HG03378 (cell line): Measurements from ENCODE around the gene NXPH4.

ENCODE experiments used
- ATAC-seq: cut with Tn5 transposase; IDR thresholded peaks from one replicate; pipeline ENCODE4 v1.9.1; 2021; ENCODE audit warnings: mild to moderate bottlenecking, moderate library complexity; ENCODE audit not compliant: unreplicated experiment

NXPH4 gene

DNA sequence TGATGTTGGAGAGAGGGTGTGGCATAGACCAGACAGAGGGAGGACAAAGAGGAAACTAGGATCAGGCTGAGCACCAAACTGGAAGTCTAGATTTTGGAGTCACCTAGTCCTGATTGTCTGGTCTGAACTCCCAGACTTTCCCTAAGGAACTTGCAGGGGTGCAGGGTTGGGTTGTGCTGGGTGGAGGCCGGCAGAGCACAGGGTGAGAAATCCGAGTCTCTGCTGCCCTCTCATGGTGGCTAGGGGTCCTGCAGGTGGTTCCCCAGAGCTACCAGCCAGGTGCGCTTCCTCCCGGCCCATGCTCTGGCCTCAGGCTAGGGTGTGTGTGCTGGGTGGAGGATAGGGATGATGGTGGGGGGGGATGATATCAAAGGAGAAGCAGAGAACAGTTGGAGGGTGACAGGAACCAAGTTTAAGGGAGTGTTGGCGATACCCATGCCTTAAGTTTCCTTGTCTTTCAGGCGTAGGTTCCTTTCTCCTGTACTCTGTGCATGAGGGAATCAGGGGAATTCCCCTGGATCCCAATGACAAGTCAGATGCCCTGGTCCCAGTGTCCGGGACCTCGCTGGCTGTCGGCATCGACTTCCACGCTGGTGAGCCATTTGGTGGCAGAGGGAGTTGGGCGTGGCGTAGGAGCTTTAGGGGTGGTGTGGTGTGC is 33.5 kb upstream of the NXPH4 start:
- no peak for ATAC-seq

DNA sequence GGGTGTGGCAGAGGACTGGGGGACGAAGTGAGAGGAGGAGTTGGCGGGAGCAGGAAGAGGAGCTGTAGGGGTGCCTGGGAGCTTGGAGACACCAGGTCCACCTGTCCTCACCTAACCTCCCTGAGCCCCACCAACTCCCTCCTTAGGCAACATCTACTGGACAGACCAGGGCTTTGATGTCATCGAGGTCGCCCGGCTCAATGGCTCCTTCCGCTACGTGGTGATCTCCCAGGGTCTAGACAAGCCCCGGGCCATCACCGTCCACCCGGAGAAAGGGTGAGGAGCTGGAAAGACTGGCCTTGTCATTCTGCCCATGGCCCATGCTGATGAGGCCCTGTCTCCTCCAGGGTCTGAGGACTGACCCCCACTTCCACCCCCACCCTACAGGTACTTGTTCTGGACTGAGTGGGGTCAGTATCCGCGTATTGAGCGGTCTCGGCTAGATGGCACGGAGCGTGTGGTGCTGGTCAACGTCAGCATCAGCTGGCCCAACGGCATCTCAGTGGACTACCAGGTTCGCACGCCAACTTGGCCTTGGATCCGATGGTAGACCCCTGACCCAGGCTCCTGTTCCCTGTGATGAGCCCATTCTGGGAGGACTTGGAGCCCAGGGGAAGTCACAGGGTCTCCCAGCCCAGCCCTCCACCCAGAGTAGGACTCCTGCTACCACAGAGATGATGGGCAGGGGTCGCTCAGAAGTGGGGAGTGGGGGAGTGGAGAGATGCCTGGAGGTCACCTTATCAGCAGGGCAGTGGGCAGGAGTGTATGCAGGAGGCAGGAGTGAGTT is 32.5 kb upstream of the NXPH4 start:
- ATAC-seq: no peak

DNA sequence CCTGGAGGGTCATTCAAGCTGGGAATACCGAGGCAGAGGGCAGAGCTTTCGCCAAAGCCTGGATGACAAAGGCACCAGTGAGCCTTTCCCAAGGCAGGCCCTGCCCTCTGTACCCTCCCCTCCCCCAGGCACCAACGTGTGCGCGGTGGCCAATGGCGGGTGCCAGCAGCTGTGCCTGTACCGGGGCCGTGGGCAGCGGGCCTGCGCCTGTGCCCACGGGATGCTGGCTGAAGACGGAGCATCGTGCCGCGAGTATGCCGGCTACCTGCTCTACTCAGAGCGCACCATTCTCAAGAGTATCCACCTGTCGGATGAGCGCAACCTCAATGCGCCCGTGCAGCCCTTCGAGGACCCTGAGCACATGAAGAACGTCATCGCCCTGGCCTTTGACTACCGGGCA is 31.2 kb upstream of the NXPH4 start:
- ATAC-seq: no peak

DNA sequence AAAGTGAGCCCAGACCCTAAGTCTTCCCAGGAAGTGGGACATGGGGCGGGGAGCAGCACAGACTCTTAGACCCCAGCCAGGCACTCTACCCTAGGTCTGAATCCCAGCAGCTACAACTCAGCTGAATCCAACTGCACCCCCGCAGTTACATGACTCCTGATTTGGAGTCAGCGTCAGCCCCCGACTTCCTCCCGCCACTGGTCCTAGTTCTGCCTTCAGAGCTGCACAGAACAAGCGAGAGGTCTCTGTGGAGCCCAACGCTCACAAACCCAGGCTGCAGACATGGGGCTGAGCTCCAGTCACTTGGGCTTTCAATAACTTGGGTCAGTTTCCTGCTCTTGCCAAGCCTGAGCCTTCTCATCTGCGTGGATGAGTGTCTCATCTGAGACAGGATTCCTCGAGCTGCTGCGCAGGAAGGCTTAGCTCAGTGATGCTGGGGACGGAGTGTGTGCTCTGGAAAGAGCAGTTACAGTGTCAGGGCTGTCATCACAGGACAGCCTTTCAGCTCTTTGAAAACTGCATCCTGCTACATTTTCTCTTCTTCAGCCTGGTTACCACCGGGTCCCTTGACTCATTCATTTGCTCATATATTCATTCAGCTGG is 30.6 kb upstream of the NXPH4 start:
- no peak for ATAC-seq

DNA sequence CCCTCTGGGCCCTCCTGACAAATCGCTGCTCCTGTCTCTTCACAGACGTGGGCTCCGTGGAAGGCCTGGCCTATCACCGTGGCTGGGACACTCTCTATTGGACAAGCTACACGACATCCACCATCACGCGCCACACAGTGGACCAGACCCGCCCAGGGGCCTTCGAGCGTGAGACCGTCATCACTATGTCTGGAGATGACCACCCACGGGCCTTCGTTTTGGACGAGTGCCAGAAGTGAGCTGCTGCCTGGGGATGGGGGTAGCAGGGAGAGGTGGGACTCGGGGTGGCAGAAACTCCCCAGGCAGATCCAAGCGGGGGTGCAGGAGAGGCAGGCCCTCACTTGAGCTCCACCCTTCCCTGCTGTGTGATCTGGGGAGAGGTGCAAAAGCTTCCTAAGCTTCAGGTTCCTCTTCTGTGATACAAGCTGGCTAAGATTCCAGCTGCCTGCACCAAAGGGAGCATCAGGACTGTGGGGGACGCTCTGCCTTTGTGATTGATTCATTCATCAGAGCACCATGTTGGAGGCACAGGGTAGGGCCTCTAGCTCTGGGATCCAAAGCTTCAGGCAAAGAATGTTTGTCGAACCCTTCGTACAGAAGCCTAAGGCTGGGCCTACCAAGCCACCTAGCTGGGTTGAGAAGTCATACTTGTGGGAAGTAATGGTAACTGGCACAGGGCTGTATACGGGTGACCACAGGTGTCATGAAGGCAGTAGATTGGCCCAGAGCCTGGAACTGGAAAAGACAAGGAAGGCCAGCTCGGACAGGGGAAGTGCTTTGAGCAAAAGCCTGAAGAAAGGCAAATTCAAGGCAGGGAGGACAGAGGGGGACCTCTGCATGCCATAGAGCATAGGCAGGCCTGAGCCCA is 29.1 kb upstream of the NXPH4 start:
- no peak for ATAC-seq

GRCh38 chr12:57188090-57188425 is 28.5 kb upstream of the NXPH4 start:
- no peak for ATAC-seq

GRCh38 chr12:57190037-57190436 is 26.6 kb upstream of the NXPH4 start:
- no peak for ATAC-seq

GRCh38 chr12:57190821-57191220 is 25.8 kb upstream of the NXPH4 start:
- no peak for ATAC-seq

DNA sequence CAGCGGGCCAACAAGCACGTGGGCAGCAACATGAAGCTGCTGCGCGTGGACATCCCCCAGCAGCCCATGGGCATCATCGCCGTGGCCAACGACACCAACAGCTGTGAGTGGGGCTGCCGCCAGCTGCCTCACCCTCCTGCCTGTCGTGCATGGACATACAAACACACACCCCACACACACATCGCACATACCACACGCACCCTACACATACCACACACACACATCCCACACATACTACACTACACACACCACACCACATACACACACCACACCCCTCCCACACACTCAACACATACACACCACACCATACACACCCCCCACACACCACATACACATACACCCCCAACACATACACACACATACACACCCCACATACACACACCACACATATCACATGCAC is 25.2 kb upstream of the NXPH4 start:
- no peak for ATAC-seq

DNA sequence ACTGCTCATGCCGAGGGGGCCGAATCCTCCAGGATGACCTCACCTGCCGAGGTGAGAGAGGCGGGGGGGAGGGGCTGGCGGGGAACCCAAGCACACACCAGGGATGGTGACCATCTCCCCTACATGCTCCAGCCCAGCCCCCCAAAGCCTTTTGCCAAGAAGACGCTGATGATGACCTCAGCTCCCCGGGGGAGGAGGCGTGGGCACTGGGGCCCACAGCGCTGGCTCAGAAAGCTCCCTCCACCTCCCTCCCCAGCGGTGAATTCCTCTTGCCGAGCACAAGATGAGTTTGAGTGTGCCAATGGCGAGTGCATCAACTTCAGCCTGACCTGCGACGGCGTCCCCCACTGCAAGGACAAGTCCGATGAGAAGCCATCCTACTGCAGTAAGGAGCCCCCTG is 23.7 kb upstream of the NXPH4 start:
- ATAC-seq: no peak

DNA sequence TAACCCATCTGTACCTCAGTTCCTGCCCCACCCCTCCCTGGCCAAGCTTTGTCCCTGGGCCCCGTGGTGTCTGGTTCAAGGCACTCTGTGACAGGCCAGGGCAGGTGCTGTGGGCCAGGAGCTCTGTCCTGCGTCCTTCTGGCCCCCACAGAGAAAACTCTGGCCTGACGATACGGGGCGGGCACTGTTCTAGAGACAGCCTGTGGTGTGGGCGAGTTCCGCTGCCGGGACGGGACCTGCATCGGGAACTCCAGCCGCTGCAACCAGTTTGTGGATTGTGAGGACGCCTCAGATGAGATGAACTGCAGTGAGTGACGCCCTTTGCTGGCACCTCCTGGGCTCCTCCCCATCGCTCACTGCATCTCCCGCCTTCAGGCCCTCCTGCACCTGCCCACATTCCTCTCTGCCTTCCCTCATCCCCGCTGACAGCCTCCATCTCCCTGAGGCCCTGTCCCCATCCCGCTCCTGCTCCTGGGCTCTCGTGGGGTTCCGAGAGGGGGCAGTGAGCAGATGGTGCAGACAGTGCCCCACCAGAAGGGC is 22.8 kb upstream of the NXPH4 start:
- no peak for ATAC-seq

GRCh38 chr12:57194253-57194652 is 22.3 kb upstream of the NXPH4 start:
- no peak for ATAC-seq

DNA sequence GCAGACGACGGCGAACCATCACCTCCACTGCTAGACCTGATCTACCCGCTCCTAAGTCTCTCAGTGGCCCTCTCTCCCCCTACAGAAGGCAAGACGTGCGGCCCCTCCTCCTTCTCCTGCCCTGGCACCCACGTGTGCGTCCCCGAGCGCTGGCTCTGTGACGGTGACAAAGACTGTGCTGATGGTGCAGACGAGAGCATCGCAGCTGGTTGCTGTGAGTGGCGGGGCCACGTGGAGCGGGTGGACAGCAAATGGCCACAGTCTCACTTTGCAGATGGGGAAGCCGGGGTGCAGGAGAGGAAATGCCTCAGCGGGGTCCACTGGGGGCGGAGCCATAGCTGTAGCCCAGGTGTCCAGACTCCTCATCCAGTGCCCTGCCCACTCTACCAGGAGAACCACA is 21.4 kb upstream of the NXPH4 start:
- no peak for ATAC-seq

GRCh38 chr12:57195611-57196371 is 20.8 kb upstream of the NXPH4 start:
- ATAC-seq: no peak

DNA sequence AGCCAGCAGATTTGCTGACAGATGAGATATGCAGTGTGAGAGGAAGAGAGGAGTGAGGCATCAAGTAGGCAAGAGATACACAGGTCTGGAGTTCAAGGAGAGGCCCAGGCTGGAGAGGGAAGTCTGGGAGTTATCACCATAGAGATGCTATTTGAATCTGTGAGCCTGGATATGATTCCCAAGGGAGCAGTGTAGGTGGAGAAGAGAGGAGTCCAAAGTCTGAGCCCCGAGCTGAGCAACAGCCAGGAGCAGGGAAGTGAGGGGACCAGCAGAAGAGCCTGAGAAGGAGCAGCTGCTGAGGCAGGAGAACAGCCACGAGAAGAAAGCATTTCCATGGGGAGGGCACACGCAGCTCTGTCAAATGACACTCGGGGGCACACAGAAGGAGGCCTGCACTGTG is 20.2 kb upstream of the NXPH4 start:
- no peak for ATAC-seq

- no peak for ATAC-seq
These were observed 19.6 kb upstream of the NXPH4 start for GRCh38 chr12:57196956-57197355.

DNA sequence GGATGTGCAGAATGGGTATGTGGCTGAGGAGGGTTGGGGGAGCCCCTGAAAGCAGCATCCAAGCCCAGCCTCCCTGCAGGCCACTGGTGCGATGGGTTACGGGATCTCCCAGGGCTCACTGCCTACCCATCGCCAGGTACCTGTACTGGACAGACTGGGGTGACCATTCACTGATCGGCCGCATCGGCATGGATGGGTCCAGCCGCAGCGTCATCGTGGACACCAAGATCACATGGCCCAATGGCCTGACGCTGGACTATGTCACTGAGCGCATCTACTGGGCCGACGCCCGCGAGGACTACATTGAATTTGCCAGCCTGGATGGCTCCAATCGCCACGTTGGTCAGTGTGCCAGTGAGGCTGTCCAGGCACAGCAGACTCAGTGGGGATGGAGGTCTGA is 18.3 kb upstream of the NXPH4 start:
- ATAC-seq: no peak

DNA sequence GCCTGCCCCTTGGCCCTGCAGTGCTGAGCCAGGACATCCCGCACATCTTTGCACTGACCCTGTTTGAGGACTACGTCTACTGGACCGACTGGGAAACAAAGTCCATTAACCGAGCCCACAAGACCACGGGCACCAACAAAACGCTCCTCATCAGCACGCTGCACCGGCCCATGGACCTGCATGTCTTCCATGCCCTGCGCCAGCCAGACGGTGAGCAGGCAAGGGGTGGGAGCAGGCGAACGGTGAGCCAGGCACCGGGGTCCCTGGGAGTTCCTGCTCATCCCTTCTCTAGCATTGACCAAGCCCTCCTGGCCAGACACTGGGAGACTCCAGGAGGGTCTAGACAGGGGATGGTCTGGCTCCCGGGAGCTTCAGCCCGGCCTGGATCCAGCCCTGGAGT is 17.4 kb upstream of the NXPH4 start:
- ATAC-seq: no peak

- no peak for ATAC-seq
These were observed 16.1 kb upstream of the NXPH4 start for GRCh38 chr12:57200497-57200896.

DNA sequence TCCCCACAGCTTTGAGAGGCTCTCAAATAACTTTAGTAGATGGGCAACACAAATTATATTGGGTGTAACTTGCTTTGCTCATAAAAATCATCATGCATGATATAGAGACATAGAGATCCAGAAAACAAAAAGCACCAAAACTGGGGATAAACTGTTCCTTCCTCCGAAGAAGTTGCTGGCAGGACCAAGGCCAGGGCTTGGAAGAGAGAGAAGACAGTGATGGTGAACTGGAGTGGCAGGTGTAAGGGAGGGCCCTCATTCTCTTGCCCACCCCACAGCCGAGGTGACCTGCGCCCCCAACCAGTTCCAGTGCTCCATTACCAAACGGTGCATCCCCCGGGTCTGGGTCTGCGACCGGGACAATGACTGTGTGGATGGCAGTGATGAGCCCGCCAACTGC is 15.4 kb upstream of the NXPH4 start:
- ATAC-seq: no peak
